GM19438 (cell line): Measurements from ENCODE around the gene ITSN1.
"Not testable (repeated sequence)": the region's sequence is repeated elsewhere in the genome, so short reads cannot be mapped to it uniquely, and the experiment has no call there.

Experiments
- ATAC-seq: cut with Tn5 transposase; IDR thresholded peaks from one replicate; pipeline ENCODE4 v1.9.1; 2021; ENCODE audit warnings: low read depth; ENCODE audit not compliant: unreplicated experiment

The ITSN1 gene

DNA sequence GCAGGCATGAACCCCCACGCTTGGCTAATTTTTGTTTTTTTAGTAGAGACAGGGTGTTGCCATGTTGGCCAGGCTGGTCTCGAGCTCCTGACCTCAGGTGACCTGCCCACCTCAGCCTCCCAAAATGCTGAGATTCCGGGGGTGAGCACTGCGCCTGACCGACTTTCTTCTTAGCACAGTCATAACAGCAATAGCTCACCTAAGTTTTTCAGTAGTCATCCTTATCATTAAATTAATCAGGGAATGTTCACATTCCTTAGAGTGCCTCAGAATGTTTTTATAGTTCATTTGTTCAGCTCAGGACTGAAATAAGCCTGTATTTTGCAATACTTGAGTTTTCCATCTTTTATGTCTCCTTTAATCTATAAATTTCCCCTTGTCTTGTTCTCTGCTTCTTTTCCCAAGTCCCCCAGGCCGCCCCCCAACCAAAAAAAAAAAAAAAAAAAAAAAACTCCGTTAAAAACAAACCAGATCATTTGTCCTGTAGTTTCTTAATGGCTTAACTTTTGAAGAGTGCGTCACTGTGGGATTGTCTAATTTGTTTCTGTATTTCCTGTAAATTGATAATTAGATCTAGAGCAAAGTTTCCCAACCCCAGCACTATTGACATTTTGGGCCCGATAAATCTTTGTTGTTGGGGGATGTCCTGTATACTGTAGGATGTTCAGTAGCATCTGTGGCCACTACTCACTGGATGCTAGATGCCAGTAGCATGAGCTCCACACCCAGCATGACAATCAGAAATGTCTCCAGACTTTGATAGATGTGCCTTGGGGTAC, 120.7 kb downstream of the ITSN1 start:
- no peak for ATAC-seq

DNA sequence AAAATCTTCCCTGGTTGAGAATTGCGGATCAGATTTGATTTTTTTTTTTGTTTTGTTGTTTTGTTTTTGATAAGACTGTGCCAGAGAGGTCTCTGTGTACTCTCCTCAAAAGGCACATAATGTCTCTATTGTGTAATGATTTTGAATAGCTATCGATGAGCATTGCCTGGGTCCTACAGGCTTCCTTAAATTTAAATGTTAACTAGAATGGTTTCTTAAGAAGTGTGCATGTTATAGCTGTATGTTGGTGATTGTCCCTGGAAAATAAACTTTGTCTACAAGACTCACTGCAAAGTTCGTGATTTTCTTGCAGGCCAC, 121.2 kb downstream of the ITSN1 start:
- no peak for ATAC-seq

DNA sequence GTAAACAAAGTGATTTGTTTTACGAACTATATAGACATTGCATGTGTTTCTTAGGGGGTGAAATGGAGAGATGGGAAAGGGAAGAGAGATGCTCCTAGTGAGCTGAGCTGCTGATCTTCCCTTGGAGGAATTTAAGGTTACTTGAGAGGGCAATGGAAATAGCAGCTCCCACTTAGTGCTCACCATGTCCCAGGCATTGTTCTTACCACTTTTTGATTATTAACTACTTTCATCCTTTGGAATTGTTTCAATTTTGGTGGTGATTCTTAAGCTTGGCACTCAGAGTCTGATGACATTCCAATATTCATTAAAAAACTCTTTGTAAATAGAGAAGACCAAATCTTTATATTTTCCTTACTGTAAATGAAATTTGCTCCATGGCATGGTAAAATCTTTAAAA, 124.9 kb downstream of the ITSN1 start:
- ATAC-seq, result no peak

DNA sequence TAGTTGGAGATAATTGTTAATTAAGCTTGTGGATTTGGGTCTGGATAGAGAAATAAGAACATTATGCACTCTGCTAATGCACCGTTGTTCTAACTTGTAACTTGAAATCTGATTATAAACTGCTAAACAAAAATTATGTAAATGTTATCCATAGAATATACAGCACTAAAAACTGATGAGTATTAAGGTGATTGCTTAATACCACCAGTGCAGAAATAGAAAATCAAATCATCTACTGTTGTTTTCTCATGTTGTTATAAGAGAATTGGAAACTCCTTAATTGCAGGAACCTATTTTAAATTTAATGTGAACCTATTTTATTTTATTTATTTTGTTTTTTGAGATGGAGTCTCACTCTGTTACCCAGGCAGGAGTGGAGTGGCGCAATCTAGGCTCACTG, 125.7 kb downstream of the ITSN1 start:
- no peak for ATAC-seq

DNA sequence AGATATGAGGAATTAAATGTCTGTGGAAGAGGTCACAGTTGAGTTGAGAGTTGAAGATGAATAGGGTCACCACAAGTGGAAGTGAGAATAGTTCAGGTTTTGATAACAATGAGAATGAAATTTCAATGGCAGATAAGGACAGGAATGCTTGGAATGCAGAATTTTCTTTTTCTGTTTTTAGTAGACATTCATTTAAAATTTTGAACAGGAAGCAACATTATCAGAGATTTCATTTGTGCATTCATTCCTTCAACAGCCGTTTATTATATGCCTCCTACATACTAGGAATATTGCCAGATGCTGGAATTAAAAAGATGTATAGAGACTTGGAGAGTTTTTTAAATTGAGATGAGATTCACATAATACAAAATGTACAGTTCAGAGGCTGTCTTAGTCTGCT, 126.8 kb downstream of the ITSN1 start:
- ATAC-seq, result no peak

DNA sequence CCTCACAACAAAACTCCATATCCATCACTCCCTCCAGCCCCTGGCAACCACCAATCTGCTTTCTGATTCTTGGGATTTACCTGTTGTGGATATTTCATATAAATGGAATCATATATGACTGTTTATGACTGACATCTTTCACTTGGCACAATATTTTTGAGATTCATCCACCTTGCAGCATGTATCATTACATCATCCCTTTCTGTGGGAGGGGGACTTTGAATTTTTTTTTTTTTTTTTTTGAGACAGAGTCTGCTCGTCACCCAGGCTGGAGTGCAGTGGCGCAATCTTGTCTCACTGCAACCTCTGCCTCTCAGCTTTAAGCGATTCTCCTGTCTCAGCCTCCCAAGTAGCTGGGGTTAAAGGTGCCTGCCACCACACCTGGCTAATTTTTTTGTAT, 128.2 kb downstream of the ITSN1 start:
- ATAC-seq, result no peak

DNA sequence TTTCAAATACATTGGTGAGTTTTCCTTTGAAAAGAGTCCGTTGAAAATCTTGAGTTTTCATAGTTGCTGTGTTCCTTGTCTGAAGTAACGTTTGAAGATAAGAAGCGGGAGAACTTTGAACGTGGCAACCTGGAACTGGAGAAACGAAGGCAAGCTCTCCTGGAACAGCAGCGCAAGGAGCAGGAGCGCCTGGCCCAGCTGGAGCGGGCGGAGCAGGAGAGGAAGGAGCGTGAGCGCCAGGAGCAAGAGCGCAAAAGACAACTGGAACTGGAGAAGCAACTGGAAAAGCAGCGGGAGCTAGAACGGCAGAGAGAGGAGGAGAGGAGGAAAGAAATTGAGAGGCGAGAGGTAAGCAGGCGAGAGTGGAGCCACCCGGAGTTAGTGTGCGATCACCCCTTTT, 129.7 kb downstream of the ITSN1 start:
- no peak for ATAC-seq

DNA sequence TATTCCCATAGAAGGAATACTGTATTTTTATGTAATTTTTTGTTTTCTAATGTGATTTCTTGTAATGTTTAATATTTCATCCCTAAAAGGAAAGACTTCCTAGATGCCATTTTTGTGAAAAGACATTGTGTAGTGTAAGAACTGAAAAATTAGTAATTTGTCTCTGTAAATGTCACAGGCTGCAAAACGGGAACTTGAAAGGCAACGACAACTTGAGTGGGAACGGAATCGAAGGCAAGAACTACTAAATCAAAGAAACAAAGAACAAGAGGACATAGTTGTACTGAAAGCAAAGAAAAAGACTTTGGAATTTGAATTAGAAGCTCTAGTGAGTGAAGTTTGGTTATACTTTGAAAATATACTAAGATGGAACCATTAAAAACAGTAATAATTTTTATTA, 132.2 kb downstream of the ITSN1 start:
- no peak for ATAC-seq

DNA sequence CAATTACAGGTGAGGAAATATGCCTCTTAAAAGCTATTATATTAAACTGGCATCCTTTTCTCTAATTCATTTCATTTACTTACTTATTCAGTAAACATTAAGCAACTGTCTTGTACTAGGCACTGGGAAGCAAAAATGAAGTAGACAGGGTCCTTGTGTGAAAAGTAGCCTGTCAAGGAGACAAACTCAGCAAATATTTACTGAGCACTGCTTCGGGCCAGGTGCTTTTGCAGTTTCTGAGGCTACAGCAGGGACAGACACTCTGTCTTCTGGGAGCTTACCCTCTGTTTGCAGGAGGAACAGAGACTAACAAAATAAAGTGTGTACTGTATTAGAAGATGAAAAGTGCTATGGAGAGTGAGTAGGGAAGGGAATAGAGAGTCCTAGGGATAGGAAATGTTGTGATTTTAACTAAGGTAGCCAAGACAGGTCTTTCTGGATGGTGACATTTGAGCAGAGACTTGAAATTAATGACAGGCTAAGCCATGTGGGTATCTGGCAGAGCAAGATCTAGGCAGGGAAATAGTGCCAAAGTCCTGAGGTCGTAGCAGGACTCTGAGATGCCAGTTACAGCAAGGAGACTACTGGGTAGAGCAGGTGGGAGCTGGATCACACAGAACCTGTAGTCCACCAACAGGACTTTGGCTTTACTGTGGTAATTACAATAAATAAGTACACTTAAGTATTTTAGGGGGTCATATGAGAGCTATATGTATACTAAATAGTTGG, 133.0 kb downstream of the ITSN1 start:
- no peak for ATAC-seq

DNA sequence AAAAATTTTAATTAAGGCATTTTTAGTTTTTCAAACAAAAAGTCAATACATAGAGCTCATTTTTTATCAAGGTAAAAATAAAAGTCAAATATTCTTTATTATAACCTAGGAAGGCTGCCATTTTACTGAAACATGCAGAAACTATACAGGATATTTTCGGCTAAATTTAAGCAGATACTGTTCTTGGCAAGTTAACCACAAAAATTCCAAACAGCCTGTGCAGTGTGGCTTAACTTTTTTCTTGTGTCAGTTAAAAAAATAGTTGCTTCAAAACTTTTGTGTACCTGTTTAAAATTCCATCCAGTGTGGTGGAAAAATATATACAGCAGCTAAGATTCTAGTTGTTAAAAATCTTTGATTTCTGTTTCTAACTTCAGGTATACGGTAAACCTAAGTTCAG, 138.3 kb downstream of the ITSN1 start:
- no peak for ATAC-seq

DNA sequence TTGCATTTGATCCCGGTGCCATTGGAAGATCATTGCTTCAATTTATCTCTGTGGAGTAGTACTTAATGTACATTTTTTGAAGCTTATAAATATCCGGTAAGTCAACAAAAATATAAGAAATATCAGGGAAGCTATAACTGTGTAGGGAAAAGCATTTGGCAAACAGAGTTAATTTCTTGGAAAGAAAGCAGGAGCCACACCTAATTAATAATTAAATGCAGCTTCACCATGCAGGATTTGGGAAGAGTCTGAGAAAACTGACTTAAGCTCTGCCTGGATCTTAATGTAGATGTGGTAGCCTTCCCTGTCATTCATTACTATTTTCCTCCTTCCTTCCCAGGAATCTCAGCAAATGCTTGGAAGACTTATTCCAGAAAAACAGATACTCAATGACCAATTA, 138.8 kb downstream of the ITSN1 start:
- no peak for ATAC-seq

DNA sequence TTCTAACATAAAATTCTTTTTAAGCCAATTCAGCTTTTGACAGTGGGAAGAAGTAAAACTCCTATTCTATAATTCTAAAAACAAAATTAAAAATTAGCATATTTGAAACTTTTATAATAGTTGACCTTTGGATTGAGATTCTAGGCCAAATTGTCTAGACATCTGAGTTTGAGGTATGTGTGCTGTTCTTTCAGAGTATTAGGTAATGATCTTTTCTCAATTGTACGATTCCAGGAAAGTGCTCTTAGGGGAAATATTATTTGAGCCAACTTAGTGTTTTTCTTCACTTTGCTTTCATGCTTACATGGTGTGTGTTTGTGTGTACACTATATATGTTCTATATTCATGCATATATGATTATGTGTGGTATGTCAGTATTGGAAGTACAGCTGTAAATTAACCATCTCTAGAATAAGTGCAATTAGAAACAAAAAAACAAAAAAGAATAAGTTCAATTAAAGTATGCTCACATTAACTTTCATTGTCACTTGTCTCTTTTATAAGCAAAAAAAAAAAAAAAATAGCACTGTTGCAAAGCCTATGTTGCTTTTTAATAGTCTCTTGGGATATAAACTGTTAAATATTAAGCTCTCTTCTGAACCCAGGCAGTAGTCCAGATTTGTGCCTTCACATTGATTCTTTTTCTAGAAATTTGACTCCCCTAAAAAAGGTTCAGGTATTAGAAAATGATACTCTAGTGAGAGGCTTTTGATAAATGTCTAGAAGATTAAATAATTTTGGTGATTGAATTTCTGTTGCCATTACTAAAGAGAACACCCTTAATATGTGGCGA, 141.1 kb downstream of the ITSN1 start:
- no peak for ATAC-seq

DNA sequence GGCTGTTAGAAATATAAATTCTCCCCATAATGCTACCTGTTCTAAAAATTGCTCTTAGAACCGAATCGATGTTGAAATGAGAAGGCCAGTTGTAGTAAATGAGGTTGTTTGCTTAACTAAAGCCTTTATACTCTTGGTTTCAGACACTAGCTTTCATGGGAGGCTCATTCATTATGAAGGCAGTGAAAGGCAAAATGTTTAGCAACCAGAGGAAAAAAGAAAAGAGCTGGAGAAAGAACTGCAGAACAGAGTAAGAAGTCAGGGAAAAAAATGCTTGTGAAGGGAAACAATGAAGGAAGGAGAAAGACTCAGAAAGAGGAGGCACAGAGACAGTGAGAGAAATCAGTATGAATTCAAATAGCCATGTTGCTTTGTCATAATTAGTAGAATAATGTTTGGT, 145.1 kb downstream of the ITSN1 start:
- ATAC-seq, result no peak

DNA sequence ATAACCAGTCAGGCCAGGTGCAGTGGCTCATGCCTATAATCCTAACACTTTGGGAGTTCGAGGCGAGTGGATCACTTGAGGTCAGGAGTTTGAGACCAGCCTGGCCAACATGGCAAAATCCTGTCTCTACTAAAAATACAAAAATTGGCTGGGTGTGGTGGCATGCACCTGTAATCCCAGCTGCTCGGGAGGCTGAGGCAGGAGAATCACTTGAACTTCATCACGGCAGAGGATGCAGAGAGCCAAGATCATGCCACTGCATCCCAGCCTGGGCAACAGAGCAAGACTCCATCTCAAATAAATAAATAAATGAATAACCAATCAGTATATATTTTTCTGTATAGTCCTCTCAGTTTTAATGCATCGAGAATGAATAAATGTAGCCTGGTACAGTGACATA, 146.1 kb downstream of the ITSN1 start:
- ATAC-seq, result not testable (repeated sequence)

DNA sequence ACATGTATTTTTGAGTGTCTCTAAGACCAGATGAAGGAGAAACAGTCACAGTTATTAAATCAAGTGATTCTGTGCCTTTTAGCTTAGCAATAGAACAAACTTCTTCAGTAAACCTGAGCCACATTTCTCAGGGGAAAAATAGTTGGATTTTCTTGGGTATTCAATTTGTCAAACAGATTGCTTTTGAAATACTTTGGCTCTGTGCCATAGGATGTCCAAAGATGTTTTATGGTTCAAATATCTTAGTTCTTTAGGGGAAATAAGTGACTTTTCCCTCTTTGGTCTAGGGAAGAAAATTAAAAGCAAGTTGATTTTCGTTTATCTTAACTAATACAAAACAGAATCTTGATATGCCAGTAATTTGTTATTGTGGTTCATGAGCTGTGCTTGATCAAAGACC, 147.4 kb downstream of the ITSN1 start:
- no peak for ATAC-seq

DNA sequence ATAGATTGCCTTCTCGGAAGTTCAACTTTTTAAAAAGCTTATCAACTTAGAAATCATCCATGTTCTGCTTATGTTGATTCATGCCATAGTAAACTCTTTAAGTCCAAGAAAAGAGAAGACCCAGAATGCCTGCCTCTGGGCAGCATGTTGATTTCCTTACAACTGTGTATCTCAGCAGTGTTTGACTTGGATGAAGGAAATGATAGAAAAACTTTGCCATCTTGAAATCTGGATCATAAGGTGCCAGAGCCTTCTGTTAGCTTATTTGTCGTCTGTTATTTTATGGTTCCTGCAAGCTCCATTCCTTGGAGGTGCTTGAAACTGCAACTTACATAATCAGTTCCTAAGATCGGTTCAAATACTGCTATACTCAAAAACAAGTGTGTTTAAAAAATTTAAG, 148.8 kb downstream of the ITSN1 start:
- ATAC-seq, result no peak

DNA sequence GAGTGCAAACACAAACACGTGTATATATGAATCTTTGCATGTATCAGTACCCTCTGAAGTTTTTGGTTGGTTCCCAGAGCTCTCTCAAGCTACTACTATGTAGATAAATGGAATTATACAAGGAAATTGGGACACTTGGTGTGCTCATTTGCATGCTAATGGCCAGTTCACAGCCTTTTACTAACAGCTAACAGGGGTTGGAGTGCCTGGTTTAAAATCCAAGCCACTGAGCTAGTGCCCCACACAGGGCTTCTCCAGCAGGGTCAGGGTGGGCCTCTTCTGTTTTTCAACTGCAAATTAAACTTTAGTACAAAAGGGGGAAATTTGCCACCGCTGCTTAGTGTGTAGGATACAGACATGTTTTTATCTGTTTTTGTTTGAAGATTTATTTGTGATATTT, 152.3 kb downstream of the ITSN1 start:
- ATAC-seq, result no peak

DNA sequence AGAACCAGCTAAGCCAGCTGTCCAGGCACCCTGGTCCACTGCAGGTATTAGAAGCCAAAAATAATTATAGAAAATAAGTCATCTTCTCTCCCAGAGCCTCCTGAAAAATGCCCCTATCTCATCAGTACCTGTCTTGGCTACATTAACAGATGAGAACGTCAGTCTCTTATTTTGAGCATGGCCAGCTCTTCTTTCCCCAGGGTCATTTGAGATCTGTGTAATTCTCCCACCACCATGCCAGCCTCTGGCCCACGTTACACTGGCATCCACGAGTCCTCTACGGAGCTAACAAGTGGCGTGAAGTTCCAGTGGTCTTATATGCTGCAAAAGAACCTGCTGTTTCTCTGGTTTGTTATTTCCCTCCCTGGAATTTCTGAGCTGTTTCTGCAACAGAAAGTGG, 155.3 kb downstream of the ITSN1 start:
- no peak for ATAC-seq

DNA sequence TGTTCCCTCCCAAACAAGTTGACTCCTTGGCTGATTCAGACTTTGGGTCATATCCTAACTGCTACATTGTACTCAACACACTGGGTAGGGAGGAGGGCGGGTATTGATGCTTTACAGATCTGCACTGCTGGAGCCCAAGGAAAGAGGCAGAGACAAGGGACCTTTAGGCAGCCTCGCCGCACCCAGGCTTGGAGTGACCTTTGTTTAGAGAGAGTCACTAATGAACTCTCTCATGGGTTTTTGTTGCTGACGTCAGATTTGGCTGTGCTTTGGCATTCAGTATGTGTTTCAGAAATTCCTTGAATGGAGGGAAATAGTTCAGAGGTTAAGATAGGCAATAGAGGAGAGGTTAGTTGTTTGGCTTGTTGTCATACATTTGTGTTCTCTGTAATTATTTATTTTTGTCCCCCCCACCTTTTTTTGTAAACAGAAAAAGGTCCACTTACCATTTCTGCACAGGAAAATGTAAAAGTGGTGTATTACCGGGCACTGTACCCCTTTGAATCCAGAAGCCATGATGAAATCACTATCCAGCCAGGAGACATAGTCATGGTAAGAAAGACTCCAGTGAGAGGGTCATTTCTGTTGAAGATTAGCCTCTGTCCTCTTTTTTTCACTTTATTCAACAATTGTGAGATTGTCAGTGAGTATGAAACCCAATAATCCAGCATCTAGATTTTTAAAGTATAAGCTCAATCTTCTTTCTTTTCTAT, 157.2 kb downstream of the ITSN1 start:
- ATAC-seq, result no peak

DNA sequence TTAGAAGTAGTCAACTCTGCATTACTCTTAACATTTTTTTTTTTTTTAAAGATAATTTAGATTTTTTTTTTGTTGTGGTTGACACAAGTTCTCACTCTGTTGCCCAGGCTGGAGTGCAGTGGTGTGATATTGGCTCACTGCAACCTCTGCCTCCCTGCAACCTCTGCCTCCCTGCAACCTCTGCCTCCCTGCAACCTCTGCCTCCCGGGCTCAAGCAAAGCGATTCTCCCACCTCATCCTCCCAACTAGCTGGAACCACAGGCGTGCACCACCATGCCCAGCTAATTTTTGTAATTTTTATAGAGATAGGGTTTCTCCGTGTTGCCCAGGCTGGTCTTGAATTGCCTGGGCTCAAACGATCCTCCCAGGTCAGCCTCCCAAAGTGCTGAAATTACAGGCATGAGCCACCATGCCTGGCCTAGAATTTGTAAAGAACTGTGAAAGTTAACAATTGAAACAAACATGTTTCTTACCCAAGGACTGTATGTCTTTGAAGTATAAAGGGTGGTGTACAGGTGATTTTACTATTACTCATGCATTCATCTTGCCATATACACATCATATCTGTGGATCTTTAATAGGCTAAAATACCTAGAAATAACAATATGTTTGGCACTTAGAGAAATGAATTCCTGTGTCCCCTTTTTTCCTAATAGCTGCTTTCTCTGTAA, 158.6 kb downstream of the ITSN1 start:
- no peak for ATAC-seq
